Activated T-helper 2 cell treated with anti-CD3 and anti-CD28 coated beads, Interferon-gamma antibody, Interleukin-2, Interleukin-4, amounts not matched to agents 10 μg/mL and 5 μg/mL and 100 μg/mL, durations not matched to agents 14 hours and 24 hours and 36 hours (primary cell): ENCODE results near the gene STKLD1. TPM values are rescaled to one million over a fixed set of nuclear protein-coding genes. Genes with fewer than 3 reads are reported as not detected.
A peak's percentile ranks its signal among the peaks of the same experiment; 100 is the strongest.
"Not testable (repeated sequence)": the region's sequence is repeated elsewhere in the genome, so short reads cannot be mapped to it uniquely, and the experiment has no call there.

ENCODE experiments used
- DNase-seq: peaks from one replicate; pipeline ENCODE4 v3.0.0; 2021; ENCODE audit warnings: low spot score
- H3K27ac Mint-ChIP-seq: one replicate; pipeline ENCODE4 v1.8.0; 2021; ENCODE audit warnings: mixed read lengths
- H3K27me3 Mint-ChIP-seq: one replicate; pipeline ENCODE4 v1.8.0; 2021; ENCODE audit warnings: low read depth, mixed read lengths
- H3K36me3 Mint-ChIP-seq: one replicate; pipeline ENCODE4 v1.8.0; 2021; ENCODE audit warnings: low read depth, mixed read lengths
- H3K4me1 Mint-ChIP-seq: one replicate; pipeline ENCODE4 v1.8.0; 2021; ENCODE audit warnings: low read depth, mixed read lengths
- H3K4me3 Mint-ChIP-seq: one replicate; pipeline ENCODE4 v1.8.0; 2021; ENCODE audit warnings: low read depth, mild to moderate bottlenecking, moderate library complexity, mixed read lengths
- H3K9me3 Mint-ChIP-seq: one replicate; pipeline ENCODE4 v1.8.0; 2021; ENCODE audit warnings: mixed read lengths
- intact Hi-C: fragments of 100-400 bp; cut with micrococcal nuclease; formaldehyde crosslinking; loops from one replicate; pipeline ENCODE4 v1.15.1; 2023
- total RNA-seq: library from RNA; stranded (reverse); gene quantifications from 2 replicates; pipeline ENCODE4 v1.2.3, GENCODE V29; 2022

The STKLD1 gene
- total RNA-seq, 1 donor from 2014 or later = 0.87 TPM

DNA sequence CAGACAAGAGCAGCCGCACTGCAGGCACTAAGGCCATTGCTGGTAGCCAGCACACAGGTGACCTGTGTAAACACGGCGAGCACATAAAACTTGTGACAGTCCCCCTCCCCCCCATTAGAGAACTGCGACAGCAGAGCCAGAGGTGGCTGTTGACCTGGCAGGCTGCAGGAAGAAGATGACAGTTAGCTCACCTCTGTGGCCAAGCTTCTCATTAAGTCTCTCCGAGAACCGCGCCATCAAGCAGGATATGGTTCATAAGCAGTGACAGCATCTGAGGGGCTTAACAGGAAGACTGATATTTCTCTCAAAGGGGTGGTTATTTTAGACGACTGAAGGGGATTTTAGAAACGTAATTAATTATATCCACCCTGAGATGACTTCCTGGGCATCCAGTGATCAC lies 5.5 kb upstream of the STKLD1 start:
- Mint-ChIP-seq H3K27me3 (no peaks in the 10 kb centered on the region), H3K36me3 (peaks cover 89% of the 10 kb centered on the region), H3K27ac (peak overlapping the region; percentile 97), H3K4me3 (peak overlapping the region; percentile 81), H3K4me1 (peaks cover 56% of the 10 kb centered on the region), H3K9me3 (no peaks in the 10 kb centered on the region)
- intact Hi-C loops = loop anchor here (1.0 to 10.0 kb wide), 7 partner anchors 14 to 336 kb away; partner anchors contain the start of genes GTF3C5, MED22, REXO4 and RPL7A
- no peak for DNase-seq

DNA sequence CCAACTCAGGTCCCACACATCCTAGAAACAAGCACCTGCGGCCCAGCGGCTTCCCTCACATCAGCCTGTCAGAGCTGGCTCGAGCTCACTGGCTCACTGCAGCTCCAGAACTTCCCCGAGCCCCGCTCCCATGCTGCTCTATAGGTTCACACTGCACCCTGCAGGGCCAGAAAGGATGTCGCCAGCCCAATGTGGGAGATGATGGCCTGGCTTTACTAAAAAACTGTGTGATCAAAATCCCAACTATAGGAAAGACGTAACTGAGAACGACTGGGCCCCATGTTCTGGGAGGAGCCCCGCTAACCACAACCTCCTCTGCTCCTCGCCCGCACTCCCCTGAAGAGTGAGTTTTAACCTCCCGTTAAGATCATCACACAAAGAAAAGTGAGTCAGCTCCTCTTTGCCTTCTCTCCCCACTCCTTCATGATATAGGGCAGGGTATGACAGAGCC lies 4.9 kb upstream of the STKLD1 start:
- H3K27me3 Mint-ChIP-seq = no peaks in the 10 kb centered on the region
- DNase-seq = peak; percentile 66
- intact Hi-C loops = loop anchor here (1.0 to 10.0 kb wide), 7 partner anchors 15 to 336 kb away; partner anchors contain the start of genes GTF3C5, MED22, REXO4 and RPL7A
- H3K27ac Mint-ChIP-seq = peak overlapping the region; percentile 97
- peaks cover 83% of the 10 kb centered on the region for H3K36me3 Mint-ChIP-seq
- H3K9me3 Mint-ChIP-seq = no peaks in the 10 kb centered on the region
- H3K4me3 Mint-ChIP-seq = peak overlapping the region; percentile 81
- H3K4me1 Mint-ChIP-seq = peaks cover 53% of the 10 kb centered on the region

DNA sequence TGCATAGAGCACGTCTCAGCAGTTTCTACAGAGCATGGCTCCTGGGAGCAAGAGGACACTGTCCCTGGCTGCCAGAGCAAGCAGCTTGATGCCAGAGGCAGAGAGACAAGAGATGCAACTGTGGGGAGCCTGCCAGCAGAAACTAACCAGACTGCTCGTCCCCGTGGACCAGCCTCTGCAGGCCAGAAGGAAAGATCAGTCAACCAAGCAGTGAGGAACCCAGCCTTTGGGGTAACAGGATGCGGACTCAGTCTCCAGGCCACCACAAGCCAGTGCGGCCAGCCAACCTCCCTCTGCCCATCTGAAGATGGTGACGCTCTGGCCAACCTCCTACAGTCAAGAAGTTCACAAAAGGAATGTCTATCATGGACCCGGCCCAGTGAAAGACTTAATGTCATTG lies 4.0 kb upstream of the STKLD1 start:
- H3K4me1 Mint-ChIP-seq = peaks cover 50% of the 10 kb centered on the region
- H3K27me3 Mint-ChIP-seq = no peaks in the 10 kb centered on the region
- no peak for DNase-seq
- H3K4me3 Mint-ChIP-seq = peak overlapping the region; percentile 81
- H3K9me3 Mint-ChIP-seq = no peaks in the 10 kb centered on the region
- peak overlapping the region; percentile 97 for H3K27ac Mint-ChIP-seq
- peaks cover 76% of the 10 kb centered on the region for H3K36me3 Mint-ChIP-seq
- intact Hi-C loops = loop anchor here (5.0 to 10.0 kb wide), 3 partner anchors 105 to 337 kb away; partner anchors contain the start of genes GTF3C5 and SLC2A6

DNA sequence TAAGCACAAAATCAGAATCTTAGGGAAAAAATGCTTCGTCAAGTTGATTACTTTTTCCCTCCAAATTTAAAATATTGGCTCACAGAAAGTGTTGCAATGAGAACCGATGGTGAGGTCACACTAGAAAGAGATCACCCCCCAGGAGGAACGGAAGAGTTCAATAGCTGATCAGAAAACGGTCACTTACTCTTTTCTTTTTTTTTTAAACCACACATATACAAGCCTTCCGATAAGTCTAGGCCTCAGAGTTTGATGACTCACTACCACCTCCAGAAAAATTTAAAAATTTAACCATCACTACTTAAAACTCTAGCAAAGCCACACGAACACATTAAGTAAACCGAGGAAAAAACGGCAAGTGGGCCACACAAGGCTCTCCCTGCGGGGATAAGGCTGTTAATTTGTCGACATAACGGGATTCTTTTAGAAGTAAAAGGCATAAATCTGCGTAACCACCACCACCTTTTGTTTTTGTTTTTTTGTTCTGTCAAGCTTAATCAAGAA lies 1.5 kb upstream of the STKLD1 start:
- H3K36me3 Mint-ChIP-seq = peaks cover 52% of the 10 kb centered on the region
- peak overlapping the region; percentile 96 for H3K27ac Mint-ChIP-seq
- intact Hi-C loops = loop anchor here (5.0 to 10.0 kb wide), 3 partner anchors 103 to 340 kb away; partner anchors contain the start of genes GTF3C5 and SLC2A6
- H3K9me3 Mint-ChIP-seq = no peaks in the 10 kb centered on the region
- H3K4me3 Mint-ChIP-seq = peak overlapping the region; percentile 87
- peaks cover 2% of the 10 kb centered on the region for H3K27me3 Mint-ChIP-seq
- H3K4me1 Mint-ChIP-seq = peaks cover 37% of the 10 kb centered on the region
- no peak for DNase-seq

DNA sequence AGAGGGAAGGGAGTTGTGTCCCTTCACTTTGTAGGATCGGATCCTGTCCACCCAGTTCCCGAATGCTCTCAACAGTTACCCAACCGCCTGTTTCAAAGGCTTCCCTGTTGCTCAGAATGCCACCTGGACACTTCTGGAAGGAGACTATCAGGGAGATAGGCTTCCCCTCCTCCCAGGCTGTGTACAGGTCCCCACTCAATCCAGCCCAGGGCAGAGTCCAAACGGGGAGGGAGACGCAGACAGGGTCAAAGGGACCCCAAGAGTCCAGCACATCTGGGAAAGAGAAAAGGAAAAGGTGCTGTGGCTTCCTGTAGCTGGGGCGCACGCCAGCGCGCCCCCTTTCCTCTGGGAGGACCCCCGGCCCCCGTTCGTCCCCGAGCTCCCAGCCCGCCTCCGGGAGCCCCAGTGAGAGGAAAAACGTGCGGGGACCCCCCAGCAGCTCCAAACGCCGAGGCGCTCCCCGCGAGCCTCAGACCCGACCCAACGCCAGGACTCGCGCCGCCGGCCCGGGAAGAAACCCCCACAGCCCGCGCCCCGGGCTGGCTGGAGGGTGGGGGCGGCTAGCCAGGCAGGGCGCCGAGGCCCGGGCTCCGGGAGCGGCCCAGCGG lies 946 bp upstream of the STKLD1 start:
- Mint-ChIP-seq H3K9me3 (no peaks in the 10 kb centered on the region), H3K4me3 (peak overlapping the region; percentile 87), H3K27me3 (peaks cover 2% of the 10 kb centered on the region), H3K4me1 (peaks cover 32% of the 10 kb centered on the region), H3K36me3 (peaks cover 47% of the 10 kb centered on the region), H3K27ac (peak overlapping the region; percentile 96)
- intact Hi-C loops = loop anchor here (10.0 kb wide), 2 partner anchors 230 to 340 kb away; partner anchors contain the start of gene GTF3C5
- no peak for DNase-seq

DNA sequence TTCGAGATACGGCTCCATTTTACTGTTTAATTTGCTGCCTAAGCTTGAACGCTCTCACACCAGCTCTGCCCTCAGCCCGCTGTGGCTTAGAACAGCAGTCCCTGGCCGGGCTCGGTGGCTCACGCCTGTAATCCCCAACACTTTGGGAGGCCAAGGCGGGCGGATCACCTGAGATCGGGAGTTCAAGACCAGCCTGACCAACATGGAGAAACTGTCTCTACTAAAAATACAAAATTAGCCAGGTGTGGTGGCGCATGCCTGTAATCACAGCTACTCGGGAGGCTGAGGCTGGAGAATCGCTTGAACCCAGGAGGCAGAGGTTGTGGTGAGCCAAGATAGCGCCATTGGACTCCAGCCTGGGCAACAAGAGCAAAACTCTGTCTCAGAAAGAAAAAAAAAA lies 1.1 kb downstream of the STKLD1 start:
- intact Hi-C loops = loop anchor here (10.0 kb wide), 2 partner anchors 232 to 342 kb away; partner anchors contain the start of gene GTF3C5
- DNase-seq, H3K27ac Mint-ChIP-seq, H3K9me3 Mint-ChIP-seq, H3K27me3 Mint-ChIP-seq: not testable (repeated sequence)
- Mint-ChIP-seq H3K36me3 (peaks cover 27% of the 10 kb centered on the region), H3K4me1 (peaks cover 12% of the 10 kb centered on the region), H3K4me3 (peak overlapping the region; percentile 60)

DNA sequence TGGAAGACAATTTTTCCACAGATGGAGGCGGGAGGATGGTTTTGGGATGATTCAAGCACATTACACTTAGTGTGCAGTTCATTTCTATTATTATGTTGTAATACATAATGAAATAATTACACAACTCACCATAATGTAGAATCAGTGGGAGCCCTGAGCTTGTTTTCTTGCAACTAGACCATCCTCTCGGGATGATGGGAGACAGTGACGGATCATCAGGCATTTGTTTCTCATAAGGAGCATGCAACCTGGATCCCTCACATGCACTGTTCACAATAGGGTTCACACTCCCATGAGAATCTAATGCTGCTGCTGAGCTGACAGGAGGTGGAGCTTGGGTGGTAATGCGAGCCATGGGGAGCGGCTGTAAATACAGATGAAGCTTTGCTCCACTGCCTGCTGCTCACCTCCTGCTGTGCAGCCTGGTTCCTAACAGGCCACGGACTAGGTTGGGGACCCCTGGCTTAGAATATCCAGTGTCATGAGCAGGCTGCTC lies 1.6 kb downstream of the STKLD1 start:
- intact Hi-C loops = loop anchor here (10.0 kb wide), 2 partner anchors 233 to 343 kb away; partner anchors contain the start of gene GTF3C5
- H3K9me3 Mint-ChIP-seq = no peaks in the 10 kb centered on the region
- H3K4me3 Mint-ChIP-seq = no peak overlapping the region

DNA sequence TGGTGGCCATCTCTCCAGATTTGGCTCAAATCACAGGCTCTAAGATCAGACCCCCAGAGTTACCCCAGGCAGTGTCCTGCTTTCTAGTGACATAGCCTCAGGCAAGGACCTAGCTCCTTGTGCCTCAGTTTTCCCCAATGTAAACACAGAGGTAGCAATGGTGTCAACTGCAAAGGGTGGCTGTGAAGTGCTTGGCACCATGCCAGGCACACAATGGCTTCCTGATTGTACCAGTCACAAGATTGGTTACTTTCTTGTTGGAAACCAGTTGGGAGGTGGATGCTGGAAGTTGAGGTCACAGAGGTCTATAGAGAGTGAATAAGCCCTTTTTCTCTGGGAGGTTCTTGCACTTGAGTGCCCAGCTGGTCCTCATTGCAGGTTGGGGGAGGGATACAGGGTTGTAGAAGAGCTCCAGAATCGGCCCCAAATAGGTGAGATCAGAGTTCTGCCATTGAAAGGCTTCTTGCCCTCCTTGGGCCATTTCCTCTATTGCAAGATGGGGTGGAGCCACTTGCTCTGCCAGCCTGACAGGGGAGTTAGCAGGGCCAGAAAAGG lies 2.3 kb downstream of the STKLD1 start:
- no peak overlapping the region for H3K27ac Mint-ChIP-seq
- peaks cover 15% of the 10 kb centered on the region for H3K36me3 Mint-ChIP-seq
- no peaks in the 10 kb centered on the region for H3K4me1 Mint-ChIP-seq
- no peaks in the 10 kb centered on the region for H3K9me3 Mint-ChIP-seq
- H3K27me3 Mint-ChIP-seq = peaks cover 2% of the 10 kb centered on the region
- intact Hi-C loops = loop anchor here (10.0 kb wide), 2 partner anchors 234 to 344 kb away; partner anchors contain the start of gene GTF3C5
- no peak overlapping the region for H3K4me3 Mint-ChIP-seq
- DNase-seq = no peak

More for the DNA sequence above, 1.6 kb downstream of the STKLD1 start:
- Mint-ChIP-seq H3K27me3 (peaks cover 2% of the 10 kb centered on the region), H3K36me3 (peaks cover 22% of the 10 kb centered on the region), H3K4me1 (peaks cover 7% of the 10 kb centered on the region), H3K27ac (no peak overlapping the region)
- no peak for DNase-seq

DNA sequence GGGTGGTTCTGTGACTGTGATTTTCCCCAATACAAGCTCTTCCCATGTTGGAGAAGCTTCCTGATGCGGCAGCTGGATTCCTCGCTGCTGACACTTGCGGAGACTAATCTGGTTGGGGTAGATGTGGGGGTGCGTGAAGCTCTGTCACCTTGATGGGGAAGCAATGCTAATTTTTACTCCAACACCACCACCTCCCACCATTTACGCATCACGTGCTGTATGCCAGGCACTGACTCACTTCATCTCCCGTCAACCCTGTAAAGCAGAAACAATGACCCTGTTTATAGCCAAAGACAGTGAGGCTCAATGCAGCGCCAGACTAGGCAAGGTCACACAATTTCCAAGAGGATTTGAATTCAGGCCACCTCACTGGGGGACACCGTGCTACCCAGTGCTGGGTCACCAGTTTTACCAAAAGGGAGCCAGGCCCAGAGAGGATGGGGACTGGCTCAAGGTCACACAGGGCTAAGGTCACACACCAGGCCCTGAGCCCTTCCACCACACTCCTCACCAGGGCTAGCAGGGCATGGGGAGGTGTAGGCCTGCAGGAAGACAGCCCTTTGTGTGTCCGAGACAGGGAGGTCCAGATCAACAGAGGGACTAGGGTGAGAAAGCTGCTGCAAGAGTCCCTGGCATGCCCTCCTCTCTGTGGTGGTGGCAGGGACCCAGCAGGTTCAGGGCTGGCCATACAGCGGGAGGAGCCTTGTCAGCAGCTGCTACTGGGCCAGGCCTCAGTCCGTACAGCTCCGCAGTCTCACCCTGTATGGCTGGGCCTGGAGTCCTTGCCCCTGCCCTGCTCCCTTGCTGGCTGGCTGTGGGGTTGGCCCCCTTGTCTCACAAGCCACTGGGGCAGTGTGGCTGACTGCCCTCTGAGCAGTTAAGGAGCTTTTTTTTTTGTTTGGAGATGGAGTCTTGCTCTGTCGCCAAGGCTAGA lies 3.3 kb downstream of the STKLD1 start:
- DNase-seq = no peak
- Mint-ChIP-seq H3K36me3 (peaks cover 8% of the 10 kb centered on the region), H3K27ac (no peak overlapping the region), H3K4me3 (no peak overlapping the region), H3K27me3 (peaks cover 2% of the 10 kb centered on the region), H3K4me1 (no peaks in the 10 kb centered on the region), H3K9me3 (no peaks in the 10 kb centered on the region)
- intact Hi-C loops = loop anchor here (10.0 kb wide), 2 partner anchors 235 to 345 kb away; partner anchors contain the start of gene GTF3C5

DNA sequence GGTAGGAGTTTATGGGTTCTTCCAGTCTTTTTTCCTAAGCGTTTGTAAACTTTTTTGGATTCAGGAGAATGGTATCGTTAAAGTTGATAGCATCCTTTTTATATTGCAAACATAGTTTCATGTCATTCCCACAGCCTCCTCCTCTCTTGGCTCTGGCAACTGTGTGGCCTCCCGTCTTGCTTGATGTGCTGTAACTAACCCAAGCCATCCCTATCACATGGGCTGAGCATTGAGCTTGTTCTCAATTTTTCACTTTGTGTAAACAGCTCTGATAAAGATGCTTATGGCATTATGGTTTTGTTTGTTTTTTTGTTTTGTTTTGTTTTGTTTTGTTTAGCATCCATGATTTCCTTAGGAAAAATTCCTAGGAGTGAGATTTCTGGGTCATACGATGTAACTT lies 4.6 kb downstream of the STKLD1 start:
- DNase-seq = no peak
- Mint-ChIP-seq H3K4me1 (no peaks in the 10 kb centered on the region), H3K36me3 (no peaks in the 10 kb centered on the region), H3K27me3 (peaks cover 2% of the 10 kb centered on the region), H3K27ac (no peak overlapping the region), H3K4me3 (no peak overlapping the region), H3K9me3 (no peaks in the 10 kb centered on the region)
- intact Hi-C loops = no loop called here

DNA sequence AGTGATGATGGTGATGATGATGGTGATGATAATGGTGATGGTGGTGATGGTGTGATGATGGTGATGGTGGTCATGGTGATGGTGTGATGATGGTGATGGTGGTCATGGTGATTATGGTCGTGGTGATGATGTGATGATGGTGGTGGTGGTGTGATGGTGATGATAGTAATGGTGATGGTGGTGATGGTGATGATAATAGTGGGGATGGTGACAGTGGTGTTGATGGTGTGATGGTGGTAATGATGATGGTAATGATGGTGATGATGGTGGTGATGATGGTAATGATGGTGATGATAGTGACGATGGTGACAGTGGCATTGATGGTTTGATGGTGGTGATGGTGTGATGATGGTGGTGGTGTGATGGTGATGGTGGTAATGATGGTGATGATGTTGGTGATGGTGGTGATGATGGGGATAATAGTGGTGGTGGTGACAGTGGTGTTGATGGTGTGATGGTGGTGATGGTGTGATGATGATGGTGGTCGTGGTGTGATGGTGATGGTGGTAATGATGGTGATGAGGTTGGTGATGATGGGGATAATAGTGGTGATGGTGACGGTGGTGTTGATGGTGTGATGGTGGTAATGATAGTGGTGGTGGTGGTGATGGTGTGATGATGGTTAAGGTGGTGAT lies 6.5 kb downstream of the STKLD1 start:
- intact Hi-C loops = no loop called here
- Mint-ChIP-seq H3K27ac (no peak overlapping the region), H3K4me1 (no peaks in the 10 kb centered on the region), H3K27me3 (no peaks in the 10 kb centered on the region), H3K4me3 (no peak overlapping the region), H3K36me3 (no peaks in the 10 kb centered on the region), H3K9me3 (no peaks in the 10 kb centered on the region)
- DNase-seq = no peak

DNA sequence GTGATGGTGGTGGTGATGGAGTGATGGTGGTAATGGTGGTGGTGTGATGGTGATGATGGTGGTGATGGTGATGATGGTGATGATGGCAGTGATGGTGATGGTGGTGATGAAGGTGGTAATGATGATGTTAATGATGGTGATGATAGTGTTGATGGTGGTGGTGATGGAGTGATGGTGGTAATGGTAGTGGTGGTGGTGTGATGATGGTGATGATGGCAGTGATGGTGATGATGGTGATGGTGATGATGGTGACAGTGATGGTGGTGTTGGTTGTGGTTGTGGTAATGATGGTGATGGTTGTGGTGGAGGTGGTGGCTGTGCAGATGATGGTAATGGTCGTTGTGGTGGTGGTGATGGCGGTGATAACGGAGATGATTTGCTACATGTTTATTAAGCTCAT lies 7.3 kb downstream of the STKLD1 start:
- no peak overlapping the region for H3K27ac Mint-ChIP-seq
- no peak overlapping the region for H3K4me3 Mint-ChIP-seq
- no peaks in the 10 kb centered on the region for H3K27me3 Mint-ChIP-seq
- no peaks in the 10 kb centered on the region for H3K36me3 Mint-ChIP-seq
- intact Hi-C loops = no loop called here
- H3K4me1 Mint-ChIP-seq = no peaks in the 10 kb centered on the region
- DNase-seq = no peak
- no peaks in the 10 kb centered on the region for H3K9me3 Mint-ChIP-seq
